Gastrocnemius medialis (tissue), 4 donors: ENCODE measurements around the gene GPR152. TPM values are rescaled to one million over a fixed set of nuclear protein-coding genes. Genes with fewer than 3 reads are reported as not detected.

ENCODE experiments used
- ATAC-seq, 2 donors: fragments of 150-250 bp; one replicate each; pipeline ENCODE4 v1.9.1; 2016
- DNase-seq, 2 donors: peaks; one replicate each; pipeline ENCODE4 v3.0.0-alpha.2; 2019
- H3K27ac ChIP-seq, 4 donors: fragments of 200-600 bp; sonication (generic); 1 replicate in 1 of 4; 2 replicates in 3 of 4; pipeline ENCODE4 v1.5.1; 2016 to 2018; ENCODE audit warnings: mild to moderate bottlenecking in 2 of 4, moderate library complexity in 1 of 4
- H3K27me3 ChIP-seq, 3 donors: fragments of 200-600 bp; sonication (generic) in 2 of 3; 1 replicate in 1 of 3; 2 replicates in 2 of 3; pipeline versions ENCODE4 v1.5.1 to v1.6.0; 2016 to 2019; ENCODE audit warnings: mild to moderate bottlenecking in 1 of 3, moderate library complexity in 1 of 3
- H3K36me3 ChIP-seq, 2 donors: fragments of 200-600 bp; sonication (generic) in 1 of 2; one replicate each; pipeline ENCODE4 v1.5.1; 2017 to 2018
- H3K4me1 ChIP-seq, 2 donors: fragments of 200-600 bp; sonication (generic) in 1 of 2; one replicate each; pipeline ENCODE4 v1.5.1; 2016 to 2017; ENCODE audit warnings: mild to moderate bottlenecking in 2 of 2
- H3K4me3 ChIP-seq, 4 donors: fragments of 200-600 bp; sonication (generic) in 3 of 4; 1 replicate in 1 of 4; 2 replicates in 3 of 4; pipeline ENCODE4 v1.5.1; 2016 to 2019; ENCODE audit warnings: mild to moderate bottlenecking in 2 of 4
- H3K9me3 ChIP-seq, 3 donors: fragments of 200-600 bp; sonication (generic) in 2 of 3; 1 replicate in 1 of 3; 2 replicates in 2 of 3; pipeline ENCODE4 v1.5.1; 2016 to 2019
- CTCF ChIP-seq, 5 experiments: fragments of 450-650 bp in 3 of 5; fragments of 200-600 bp in 2 of 5; sonication (generic) in 2 of 5; IDR thresholded peaks in 4 of 5; conservative IDR thresholded peaks in 1 of 5; 1 replicate in 4 of 5; 2 replicates in 1 of 5; pipeline ENCODE4 v1.5.1; 2016 to 2019; ENCODE audit warnings: antibody characterized with exemption in 5 of 5, mild to moderate bottlenecking in 3 of 5, moderate library complexity in 3 of 5
- POLR2A ChIP-seq, 2 donors: fragments of 450-650 bp; IDR thresholded peaks; one replicate each; pipeline ENCODE4 v1.6.1; 2017; ENCODE audit warnings: antibody characterized with exemption in 2 of 2, mild to moderate bottlenecking in 2 of 2, moderate library complexity in 2 of 2
- in situ Hi-C, 4 donors: fragments of 200-750 bp; cut with MboI; loops; one replicate each; pipeline versions ENCODE4 v1.15.0 to v1.8.0; 2017; ENCODE audit warnings: low sequenced_read_pairs in 4 of 4
- intact Hi-C: fragments of 100-400 bp; cut with DNase I; formaldehyde crosslinking; loops from one replicate; pipeline ENCODE4 v1.15.1; 2023; ENCODE audit warnings: low total_unique reads
- total RNA-seq, 4 donors: library from RNA; depleted of rRNA; stranded (reverse); fragments of >200 nt; gene quantifications; one replicate each; pipeline versions ENCODE4 v1.1.0 to v1.2.3, GENCODE V29; 2016

GPR152 gene
- not detected for total RNA-seq

GRCh38 chr11:67452141-67452952, at the start of gene GPR152:
Gene GPR152 (minus strand): TSS chr11:67452729. CDS start chr11:67452724, 5 bp downstream.
- in situ Hi-C loops, result no loop called here
- Histone ChIP-seq H3K27me3 (no peaks in the 10 kb centered on the region), H3K36me3 (no peaks in the 10 kb centered on the region), H3K4me1 (peaks cover 0 to 12% of the 10 kb centered on the region in 2 donors), H3K27ac (peak within 1 kb of the TSS; percentile 19 to 63 (median 52)), H3K4me3 (peak within 1 kb of the TSS; percentile 19 to 39 (median 30)), H3K9me3 (no peaks in the 10 kb centered on the region)
- DNase-seq, result peak in 1 of 2 donors; percentile 52
- peak; percentile 27 to 55 for ATAC-seq
- intact Hi-C loops, result no loop called here
- TF ChIP-seq POLR2A (IDR thresholded peaks at IDR 0.05) (no peak), CTCF (IDR thresholded peaks at IDR 0.05 in 4 of 5, conservative IDR thresholded peaks at IDR 0.05 in 1 of 5) (no peak)

- peaks cover 0 to 4% of the 10 kb centered on the region in 2 donors for H3K36me3 ChIP-seq
Measured at GRCh38 chr11:67501854-67502253, 49.3 kb upstream of the GPR152 start.

GRCh38 chr11:67500831-67501715, 48.5 kb upstream of the GPR152 start:
- H3K36me3 ChIP-seq, result peaks cover 0 to 4% of the 10 kb centered on the region in 2 donors
- in situ Hi-C loops, result loop anchor here in 3 of 4 donors (10.0 kb wide), 1 partner anchor 106 kb away; the partner anchor contains the start of gene RAD9A (in 3 of the 3)
- no peak for ATAC-seq
- peaks cover 0 to 13% (median 0%) of the 10 kb centered on the region in 3 donors for H3K27me3 ChIP-seq
- no peak for TF ChIP-seq POLR2A (IDR thresholded peaks at IDR 0.05)
- no peak for TF ChIP-seq CTCF (IDR thresholded peaks at IDR 0.05 in 4 of 5, conservative IDR thresholded peaks at IDR 0.05 in 1 of 5)
- H3K4me1 ChIP-seq, result peaks cover 11 to 19% of the 10 kb centered on the region in 2 donors
- no peaks in the 10 kb centered on the region for H3K9me3 ChIP-seq
- intact Hi-C loops, result no loop called here
- no peak overlapping the region for H3K4me3 ChIP-seq
- DNase-seq, result no peak
- H3K27ac ChIP-seq, result no peak overlapping the region

More at GRCh38 chr11:67501854-67502253, 49.3 kb upstream of the GPR152 start:
- Histone ChIP-seq H3K4me1 (peaks cover 15 to 25% of the 10 kb centered on the region in 2 donors), H3K27ac (no peak overlapping the region), H3K4me3 (no peak overlapping the region), H3K27me3 (peaks cover 0 to 13% (median 0%) of the 10 kb centered on the region in 3 donors), H3K9me3 (no peaks in the 10 kb centered on the region)
- in situ Hi-C loops (loop anchor here in 3 of 4 donors (10.0 kb wide), 1 partner anchor 107 kb away; the partner anchor contains the start of gene RAD9A (in 3 of the 3)), intact Hi-C loops (no loop called here)
- ATAC-seq (no peak), DNase-seq (no peak)
- TF ChIP-seq POLR2A (IDR thresholded peaks at IDR 0.05) (no peak), CTCF (IDR thresholded peaks at IDR 0.05 in 4 of 5, conservative IDR thresholded peaks at IDR 0.05 in 1 of 5) (no peak)

- intact Hi-C loops (no loop called here), in situ Hi-C loops (loop anchor here in 3 of 4 donors (10.0 kb wide), 1 partner anchor 106 kb away; the partner anchor contains the start of gene RAD9A (in 3 of the 3))
- no peak for ATAC-seq
- Histone ChIP-seq H3K27ac (no peak overlapping the region), H3K36me3 (peaks cover 0 to 4% of the 10 kb centered on the region in 2 donors), H3K4me1 (peaks cover 5 to 13% of the 10 kb centered on the region in 2 donors), H3K4me3 (no peak overlapping the region), H3K9me3 (no peaks in the 10 kb centered on the region), H3K27me3 (peaks cover 0 to 12% (median 0%) of the 10 kb centered on the region in 3 donors)
- TF ChIP-seq CTCF (IDR thresholded peaks at IDR 0.05 in 4 of 5, conservative IDR thresholded peaks at IDR 0.05 in 1 of 5), result no peak
- no peak for TF ChIP-seq POLR2A (IDR thresholded peaks at IDR 0.05)
- no peak for DNase-seq
Measured at GRCh38 chr11:67500484-67500821, 47.9 kb upstream of the GPR152 start.
